K562 (cell line): ENCODE data around the gene FOXS1. TPM values are rescaled to one million over a fixed set of nuclear protein-coding genes. Genes with fewer than 3 reads are reported as not detected.

Experiments used
- ATAC-seq: fragments of 200-7000 bp; cut with Tn5 transposase; 3 replicates; pipeline ENCODE4 v1.9.1; 2020; ENCODE audit warnings: moderate library complexity
- BruUV-seq: library from RNA; stranded (reverse); fragments of 400-500 nt; replicated peaks from 2 replicates; lab custom pipeline; 2021; lab: Mats Ljungman, UMichigan
- CTCF ChIA-PET: fragments of 300-600 bp; formaldehyde crosslinking; extraction: SDS; loops from one replicate; lab custom pipeline; 2021; ENCODE audit warnings: low intra/inter-chr PET ratio; lab: Yijun Ruan, JAX
- POLR2A ChIA-PET: fragments of 300-600, 350-650 bp; sonication (Branson Sonifier 250); formaldehyde crosslinking; extraction: SDS; loops from one replicate; lab custom pipeline; 2021; ENCODE audit warnings: antibody characterized with exemption, inconsistent platforms; lab: Yijun Ruan, JAX
- DNase-seq, 4 experiments: peaks; one replicate each; pipeline versions ENCODE4 v3.0.0 to v3.0.0-alpha.2; 2011 to 2018; ENCODE audit warnings: low spot score in 3 of 4, mixed read lengths in 3 of 4; ENCODE audit errors: extremely low read depth in 1 of 4
- FAIRE-seq: peaks from 2 replicates; lab custom pipeline; 2011; peaks lifted over from hg19 to GRCh38; lab: Jason Lieb, UNC
- H2AFZ ChIP-seq: 2 replicates; pipeline ENCODE4 v1.6.0; 2011; ENCODE audit warnings: low read depth, low read length, control low read depth, inconsistent platforms
- H3K27ac ChIP-seq: fragments of 200-600 bp; 3 replicates; pipeline ENCODE4 v1.8.0; 2011; ENCODE audit warnings: low read depth, mild to moderate bottlenecking, control low read depth, inconsistent platforms, low read length, moderate library complexity, mixed read lengths; ENCODE audit errors: extremely low read depth
- H3K27me3 ChIP-seq, 2 experiments: fragments of 300-600 bp in 1 of 2; 2 replicates in 1 of 2; 3 replicates in 1 of 2; pipeline versions ENCODE4 v1.6.0 to v1.8.0; 2011; ENCODE audit warnings: inconsistent platforms in 2 of 2, low read length in 2 of 2, mild to moderate bottlenecking in 1 of 2, mixed read lengths in 1 of 2, moderate library complexity in 1 of 2; ENCODE audit not compliant: control insufficient read depth in 2 of 2, insufficient read depth in 2 of 2
- H3K36me3 ChIP-seq: fragments of 300-600 bp; 3 replicates; pipeline ENCODE4 v1.8.0; 2011; ENCODE audit warnings: mild to moderate bottlenecking, low read length, inconsistent platforms; ENCODE audit not compliant: control insufficient read depth, insufficient read depth
- H3K4me1 ChIP-seq, 2 experiments: fragments of 200-600 bp in 1 of 2; replicated peaks in 1 of 2; 2 replicates in 1 of 2; 3 replicates in 1 of 2; pipeline versions ENCODE4 v1.5.1 to v1.8.0; 2011; ENCODE audit warnings: inconsistent platforms in 2 of 2, low read length in 2 of 2, mild to moderate bottlenecking in 1 of 2, mixed read lengths in 1 of 2, moderate library complexity in 1 of 2; ENCODE audit not compliant: control insufficient read depth in 2 of 2, insufficient read depth in 2 of 2
- H3K4me2 ChIP-seq: 2 replicates; pipeline ENCODE4 v1.6.1; 2011; ENCODE audit warnings: low read length, control low read depth, inconsistent platforms, mixed read lengths; ENCODE audit not compliant: insufficient read depth
- H3K4me3 ChIP-seq: fragments of 200-600 bp; sonication (generic), shearing (Covaris generic); 2 replicates; pipeline ENCODE4 v1.5.1; 2016; ENCODE audit warnings: control low read depth, inconsistent platforms
- H3K79me2 ChIP-seq: fragments of 200-600 bp; 3 replicates; pipeline ENCODE4 v1.8.0; 2011; ENCODE audit warnings: low read length, inconsistent platforms; ENCODE audit not compliant: control insufficient read depth, insufficient read depth
- H3K9ac ChIP-seq, 2 experiments: 2 replicates each; pipeline versions ENCODE4 v1.6.0 to v1.6.1; 2011; ENCODE audit warnings: low read depth in 2 of 2, low read length in 2 of 2, control low read depth in 1 of 2, inconsistent platforms in 1 of 2, mild to moderate bottlenecking in 1 of 2, mixed read lengths in 1 of 2; ENCODE audit not compliant: insufficient read depth in 1 of 2
- H3K9me1 ChIP-seq: one replicate; pipeline ENCODE4 v1.6.0; 2011; ENCODE audit warnings: inconsistent platforms, mild to moderate bottlenecking, low read length, moderate library complexity; ENCODE audit not compliant: control insufficient read depth, insufficient read depth
- H3K9me3 ChIP-seq: replicated peaks from 2 replicates; pipeline ENCODE4 v1.5.1; 2011; ENCODE audit warnings: low read depth, low read length, inconsistent platforms; ENCODE audit not compliant: control insufficient read depth, insufficient read depth
- H4K20me1 ChIP-seq: replicated peaks from 2 replicates; pipeline ENCODE4 v1.6.1; 2011; ENCODE audit warnings: low read length, inconsistent platforms, mixed read lengths; ENCODE audit not compliant: control insufficient read depth, insufficient read depth
- CREB3L1 ChIP-seq: fragments of 450-650 bp; IDR thresholded peaks from 2 replicates; pipeline ENCODE4 v1.6.1; 2014; ENCODE audit warnings: low read depth, mild to moderate bottlenecking, moderate library complexity, borderline replicate concordance
- FOXM1 ChIP-seq, 2 experiments: fragments of 450-650 bp in 1 of 2; sonication (generic) in 1 of 2; formaldehyde crosslinking in 1 of 2; IDR thresholded peaks; 2 replicates each; pipeline versions ENCODE4 v1.6.1 to v1.9.0; 2017 to 2022; ENCODE audit warnings: low read depth in 2 of 2, mild to moderate bottlenecking in 2 of 2, missing genetic modification reagents in 1 of 2, moderate library complexity in 1 of 2
- HDAC2 ChIP-seq: fragments of 450-650 bp; IDR thresholded peaks from 2 replicates; pipeline ENCODE4 v1.6.1; 2016; ENCODE audit warnings: mild to moderate bottlenecking
- HMGN3 ChIP-seq: IDR thresholded peaks from 2 replicates; pipeline ENCODE4 v1.6.1; 2011; ENCODE audit warnings: borderline replicate concordance, low read depth, mild to moderate bottlenecking, mixed read lengths, low read length; ENCODE audit not compliant: insufficient read length; ENCODE audit errors: extremely low read depth
- HNRNPL ChIP-seq: fragments of 200-400 bp; formaldehyde crosslinking; IDR thresholded peaks from 2 replicates; pipeline ENCODE4 v1.6.1; 2017; ENCODE audit warnings: low read depth, mild to moderate bottlenecking, low read length
- NR1H2 ChIP-seq: sonication (generic); formaldehyde crosslinking; IDR thresholded peaks from 2 replicates; pipeline ENCODE4 v1.4.0; 2020; ENCODE audit warnings: mild to moderate bottlenecking, missing genetic modification reagents
- POLR2H ChIP-seq: IDR thresholded peaks from 2 replicates; pipeline ENCODE4 v1.6.1; 2016; ENCODE audit warnings: missing genetic modification characterization, low read depth, mild to moderate bottlenecking, control low read depth, missing compliant biosample characterization, moderate library complexity
- TCF7 ChIP-seq: sonication (generic); IDR thresholded peaks from 2 replicates; pipeline ENCODE4 v1.6.1; 2016; ENCODE audit warnings: antibody characterized with exemption, borderline replicate concordance
- WGBS: fragments of 100-300 bp; shearing (Covaris generic); methylation state at CpG from one replicate; pipeline ENCODE4 v1.1.6; 2016; ENCODE audit warnings: low coverage, mixed read lengths; ENCODE audit not compliant: insufficient coverage; ENCODE audit errors: missing lambda C conversion rate; 5-methylcytosine and 5-hydroxymethylcytosine counted together
- in situ Hi-C: fragments of 300-500 bp; cut with MboI; formaldehyde crosslinking; loops from 4 replicates; pipeline ENCODE4 v1.15.0; 2018; ENCODE audit warnings: inconsistent platforms, mixed read lengths
- intact Hi-C: fragments of 100-400 bp; cut with micrococcal nuclease; formaldehyde crosslinking; loops from 2 replicates; pipeline ENCODE4 v1.14.2; 2022
- polyA plus RNA-seq, 8 experiments: library from polyadenylated mRNA; depleted of rRNA in 4 of 8; stranded (reverse) in 5 of 8; unstranded in 3 of 8; fragments of >200 nt; fragmentation: Nextera tagmentation in 2 of 8; fragmentation: Illumina TruSeq in 1 of 8; extraction: Ambion mirVana in 2 of 8; extraction: Trizol in 1 of 8; gene quantifications; 2 replicates each; pipeline versions ENCODE4 v1.2.1 to v1.2.3, GENCODE V29; 2011 to 2014; ENCODE audit warnings: inconsistent platforms in 1 of 8, missing spikeins in 1 of 8
- total RNA-seq, 7 experiments: library from RNA; depleted of rRNA in 6 of 7; stranded (reverse); fragments of >200 nt in 6 of 7; fragmentation: Illumina TruSeq in 2 of 7; extraction: Trizol in 2 of 7; gene quantifications; 2 replicates each; pipeline versions ENCODE4 v1.2.1 to v1.2.3, GENCODE V29; 2011 to 2021; ENCODE audit warnings: low replicate concordance in 1 of 7

FOXS1 gene
- total and polyA plus RNA-seq, 9 of the 15 experiments (the other 6 are each of a cell fraction or from before 2014, with no cell fraction given) = not detected

GRCh38 chr20:31835977-31836852 lies 9.2 kb downstream of the FOXS1 start (continued):
- TF ChIP-seq CREB3L1 (no peak; the same call in 1 of the 2 replicates), NR1H2 (CRISPR knock-in tag) (no peak), TCF7 (no peak), HNRNPL (no peak), HDAC2 (peak; percentile 72)

DNA sequence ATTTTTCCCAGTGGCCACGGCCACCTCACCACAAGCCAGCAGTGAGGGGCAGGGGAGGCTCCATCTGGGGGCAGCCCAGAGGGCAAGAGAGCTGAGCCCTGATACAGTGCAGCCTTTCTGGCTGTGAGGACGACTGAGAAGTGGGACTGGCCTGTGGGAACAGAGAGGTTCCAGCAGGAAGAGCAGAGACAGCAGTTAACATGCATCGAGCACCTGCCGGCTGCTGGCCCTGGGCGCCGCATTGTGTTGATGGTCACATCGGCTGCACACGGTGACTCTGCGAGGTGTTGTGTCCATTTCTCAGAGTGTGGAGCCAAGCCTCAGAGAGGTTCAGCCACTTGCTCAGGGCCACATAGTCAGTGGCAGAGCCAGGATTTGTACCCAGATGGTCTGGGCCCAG lies 9.8 kb downstream of the FOXS1 start:
- Histone ChIP-seq H3K4me1 (peaks cover 35 to 51% of the 10 kb centered on the region in 2 experiments), H3K4me3 (no peak overlapping the region), H3K4me2 (peak overlapping the region; percentile 39; the same call in 1 of the 2 replicates), H4K20me1 (0 out of 2 replicates have a peak, but pooled peaks cover 6% of the 10 kb centered on the region), H3K27ac (peak overlapping the region; percentile 49; the same call in 1 of the 3 replicates), H2AFZ (peak overlapping the region; percentile 73; the same call in 1 of the 2 replicates), H3K27me3 (no peaks in the 10 kb centered on the region), H3K9ac (peak overlapping the region; percentile 35 to 68; a peak in 2 of 4 replicates), H3K9me3 (no peaks in the 10 kb centered on the region), H3K9me1 (no peaks in the 10 kb centered on the region), H3K79me2 (no peaks in the 10 kb centered on the region), H3K36me3 (no peaks in the 10 kb centered on the region)
- POLR2A ChIA-PET = interaction anchor here (0.8 to 1.3 kb wide), 3 partner anchors 17 to 194 kb away, joined by 3 to 5 read pairs (median 4); no protein-coding TSS in a partner anchor
- FAIRE-seq = no peak
- TF ChIP-seq POLR2H (tag) (no peak), FOXM1 (IDR thresholded peaks at IDR 0.05; ENCODE audit: low read depth) (no peak), FOXM1 (CRISPR knock-in tag; IDR thresholded peaks at IDR 0.05; ENCODE audit: low read depth) (0 out of 2 replicates have a peak, but pooled peaks have one; percentile 40), HMGN3 (peak; percentile 12)
- WGBS = 78% methylated on average over 9 of the region's 9 CpGs
- DNase-seq = no peak
- intact Hi-C loops = loop anchor here (5.0 kb wide), 1 partner anchor 273 kb away; no protein-coding TSS in a partner anchor
- in situ Hi-C loops = loop anchor here (25.0 kb wide), 1 partner anchor 827 kb away; the partner anchor contains the start of gene C20orf203
- BruUV-seq = no TSS peak
- CTCF ChIA-PET = no interaction called here
- ATAC-seq = no peak
